Middle frontal gyrus (tissue), 1 donor: ENCODE results near the gene VWA5B2.
A peak's percentile ranks its signal among the peaks of the same experiment; 100 is the strongest.

Experiments used
- DNase-seq: peaks from one replicate; pipeline ENCODE4 v3.0.0-alpha.2; 2015; ENCODE audit warnings: low spot score; ENCODE audit errors: extremely low spot score

Gene VWA5B2

GRCh38 chr3:184229394-184230080 lies at the start of gene VWA5B2:
Gene VWA5B2 (plus strand): TSS chr3:184229585. CDS start chr3:184230529, 944 bp downstream.
- peak; percentile 36 for DNase-seq

GRCh38 chr3:184180165-184180564 lies 49.2 kb upstream of the VWA5B2 start:
- DNase-seq, result no peak

DNA sequence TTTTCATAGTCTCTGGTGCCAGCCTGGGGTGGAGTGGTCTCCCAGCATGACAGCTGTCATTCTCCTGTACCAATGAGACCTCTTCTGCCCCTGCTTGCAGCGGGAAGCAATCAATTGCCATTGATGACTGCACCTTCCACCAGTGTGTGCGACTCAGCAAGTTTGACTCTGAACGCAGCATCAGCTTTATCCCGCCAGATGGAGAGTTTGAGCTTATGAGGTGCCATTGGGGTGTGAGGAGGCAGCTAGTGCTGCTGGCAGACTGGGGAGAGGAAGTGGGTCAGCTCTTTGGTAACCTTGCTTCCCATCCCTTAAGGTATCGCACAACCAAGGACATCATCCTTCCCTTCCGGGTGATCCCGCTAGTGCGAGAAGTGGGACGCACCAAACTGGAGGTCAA lies 47.8 kb upstream of the VWA5B2 start:
- no peak for DNase-seq

DNA sequence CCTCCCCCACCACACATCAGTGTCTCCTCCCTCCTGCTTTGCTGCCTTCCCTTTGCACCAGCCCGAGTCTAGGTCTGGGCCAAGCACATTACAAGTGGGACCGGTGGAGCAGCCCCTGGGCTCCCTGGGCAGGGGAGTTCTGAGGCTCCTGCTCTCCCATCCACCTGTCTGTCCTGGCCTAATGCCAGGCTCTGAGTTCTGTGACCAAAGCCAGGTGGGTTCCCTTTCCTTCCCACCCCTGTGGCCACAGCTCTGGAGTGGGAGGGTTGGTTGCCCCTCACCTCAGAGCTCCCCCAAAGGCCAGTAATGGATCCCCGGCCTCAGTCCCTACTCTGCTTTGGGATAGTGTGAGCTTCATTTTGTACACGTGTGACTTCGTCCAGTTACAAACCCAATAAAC lies 45.7 kb upstream of the VWA5B2 start:
- DNase-seq, result no peak

DNA sequence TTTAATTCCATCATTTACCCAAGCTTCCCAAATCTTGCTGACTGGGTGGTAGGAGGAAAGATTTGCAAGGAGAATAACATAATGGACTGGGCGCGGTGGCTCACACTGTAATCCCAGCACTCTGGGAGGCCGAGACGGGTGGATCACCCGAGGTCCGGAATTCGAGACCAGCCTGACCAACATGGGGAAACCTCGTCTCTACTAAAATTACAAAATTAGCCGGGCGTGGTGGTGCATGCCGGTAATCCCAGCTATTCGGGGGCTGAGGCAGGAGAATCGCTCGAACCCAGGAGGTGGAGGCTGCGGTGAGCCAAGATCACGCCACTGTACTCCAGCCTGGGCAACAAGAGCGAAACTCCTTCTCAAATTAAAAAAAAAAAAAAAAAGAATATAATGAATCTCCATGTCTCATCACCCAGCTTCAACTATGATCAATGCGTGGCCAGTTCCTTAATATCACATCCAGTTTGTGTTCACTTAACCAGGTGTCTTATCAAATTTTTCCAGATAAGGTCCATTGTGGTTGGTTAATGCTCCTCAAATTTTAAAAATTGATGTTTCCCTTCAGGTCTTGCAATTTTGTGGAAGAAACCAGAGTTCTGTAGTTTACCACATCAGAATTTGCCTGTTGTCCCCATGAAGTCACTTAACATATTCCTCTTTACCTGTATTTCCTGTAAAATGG lies 44.7 kb upstream of the VWA5B2 start:
- no peak for DNase-seq

- DNase-seq, result peak; percentile 97
Observed at GRCh38 chr3:184185461-184186183, 43.8 kb upstream of the VWA5B2 start.

- DNase-seq, result no peak
Observed at GRCh38 chr3:184186184-184186901, 43.0 kb upstream of the VWA5B2 start, which contains the start of gene ABCF3. Gene ABCF3 (plus strand): TSS chr3:184186199. CDS start chr3:184186208, 9 bp downstream.

DNA sequence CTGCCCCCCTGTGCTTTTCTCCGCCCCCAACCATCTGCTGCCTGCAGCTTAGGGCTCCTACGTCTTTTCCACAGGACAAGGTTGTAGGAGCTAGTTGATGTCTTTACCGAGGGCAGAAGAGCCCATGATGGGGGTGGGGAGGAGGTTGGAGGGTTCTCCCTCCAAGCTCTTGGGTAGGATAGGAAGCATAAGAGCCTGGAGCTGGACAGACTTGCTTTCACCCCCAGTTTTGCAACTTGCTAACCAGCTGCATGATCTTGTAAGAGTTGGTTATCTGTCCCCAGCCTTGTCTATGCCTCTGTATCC lies 42.5 kb upstream of the VWA5B2 start:
- DNase-seq, result no peak

DNA sequence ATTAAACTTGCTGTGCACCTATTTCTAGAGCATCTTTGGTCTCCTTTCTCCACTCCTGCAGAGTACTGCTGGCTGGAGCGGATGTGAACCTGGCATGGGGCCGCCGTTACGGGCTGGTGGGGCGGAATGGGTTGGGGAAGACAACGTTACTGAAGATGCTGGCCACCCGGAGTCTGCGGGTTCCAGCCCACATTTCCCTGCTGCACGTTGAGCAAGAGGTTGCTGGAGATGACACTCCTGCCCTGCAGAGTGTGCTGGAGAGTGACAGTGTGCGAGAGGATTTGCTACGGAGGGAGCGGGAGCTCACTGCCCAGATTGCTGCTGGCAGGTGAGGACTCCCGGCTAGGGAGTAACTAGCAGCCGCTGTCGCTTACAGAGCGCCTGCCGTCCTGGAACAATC lies 41.3 kb upstream of the VWA5B2 start:
- no peak for DNase-seq

DNA sequence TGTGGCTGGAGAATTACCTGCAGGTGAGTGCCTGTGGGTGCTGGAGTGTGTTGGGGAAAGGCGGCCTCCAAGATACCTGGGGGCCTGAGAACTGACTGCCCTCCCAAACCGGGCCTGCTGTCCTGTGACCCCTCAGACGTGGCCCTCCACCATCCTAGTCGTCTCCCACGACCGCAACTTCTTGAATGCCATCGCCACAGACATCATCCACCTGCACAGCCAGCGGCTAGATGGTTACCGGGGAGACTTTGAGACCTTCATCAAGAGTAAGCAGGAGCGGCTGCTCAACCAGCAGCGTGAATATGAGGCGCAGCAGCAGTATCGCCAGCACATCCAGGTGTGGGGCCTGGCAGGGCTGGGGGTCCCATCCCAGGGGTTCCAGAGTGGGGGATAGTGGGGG lies 40.0 kb upstream of the VWA5B2 start:
- no peak for DNase-seq

- DNase-seq, result no peak
Observed at GRCh38 chr3:184192889-184193288, 36.5 kb upstream of the VWA5B2 start.

DNA sequence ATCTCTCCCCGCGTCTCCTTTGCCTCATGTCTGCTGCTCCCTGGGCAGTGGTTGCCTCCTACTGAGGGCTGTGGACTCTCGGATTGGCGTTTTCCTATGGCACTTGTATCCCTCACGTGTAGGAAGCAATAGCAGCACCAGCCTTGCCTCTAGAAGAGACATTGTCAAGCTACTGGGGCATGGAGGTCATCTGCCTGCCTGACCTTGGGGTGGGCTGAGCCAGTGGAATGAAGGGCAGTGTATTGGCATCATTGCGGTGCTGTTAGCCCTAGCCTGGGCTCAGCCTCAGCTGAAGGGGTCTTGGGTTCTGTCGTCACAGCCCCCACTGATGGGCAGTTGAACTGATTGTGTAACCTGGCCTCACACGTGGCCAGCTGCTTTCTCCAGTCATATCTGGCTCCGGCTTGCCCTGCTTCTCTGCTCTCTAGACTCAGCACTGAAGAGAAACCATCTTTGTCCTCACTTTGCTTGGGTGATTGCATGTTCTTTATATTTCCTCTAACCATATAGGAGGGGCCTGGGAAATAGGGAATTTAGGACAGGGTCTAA lies 35.3 kb upstream of the VWA5B2 start:
- no peak for DNase-seq

DNA sequence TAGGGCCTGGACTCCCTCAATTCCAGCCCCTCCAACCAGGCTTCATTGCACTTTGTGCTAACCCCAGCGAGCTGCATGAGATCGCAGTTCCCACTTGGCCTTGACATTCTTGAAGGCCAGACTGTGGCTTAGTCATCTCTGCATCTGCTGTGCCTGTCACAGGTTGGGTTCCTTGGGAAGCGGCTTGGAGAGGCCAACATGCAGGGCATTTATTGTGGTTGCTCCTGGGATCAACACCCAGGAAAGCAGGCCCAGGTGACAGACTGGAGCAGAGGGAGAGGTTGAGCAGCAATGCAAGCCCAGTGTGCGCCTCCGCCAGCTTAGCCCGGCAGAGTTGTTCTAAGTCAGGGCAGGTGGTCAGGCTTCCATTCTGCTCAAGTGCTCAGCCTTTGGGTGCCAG lies 32.8 kb upstream of the VWA5B2 start:
- DNase-seq, result no peak

DNA sequence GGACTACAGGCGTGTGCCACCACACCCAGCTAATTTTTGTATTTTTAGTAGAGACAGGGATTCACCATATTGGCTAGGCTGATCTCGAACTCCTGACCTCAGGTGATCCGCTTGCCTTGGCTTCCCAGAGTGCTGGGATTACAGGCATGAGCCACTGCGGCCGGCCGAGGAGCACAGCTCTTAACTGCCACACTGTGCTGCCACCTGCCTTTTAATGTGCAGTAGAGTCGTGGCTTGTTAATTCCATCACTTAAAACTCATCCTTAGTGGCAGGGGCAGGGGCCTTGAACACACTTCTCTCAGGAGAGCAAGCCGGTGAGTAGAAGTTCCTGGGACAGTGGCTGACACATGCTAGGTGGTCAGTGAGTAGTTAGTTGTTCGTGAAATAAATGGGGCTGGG lies 30.9 kb upstream of the VWA5B2 start:
- DNase-seq, result no peak

- no peak for DNase-seq
Observed at GRCh38 chr3:184200825-184201224, 28.6 kb upstream of the VWA5B2 start.

GRCh38 chr3:184203526-184203925 lies 25.9 kb upstream of the VWA5B2 start:
- no peak for DNase-seq

DNA sequence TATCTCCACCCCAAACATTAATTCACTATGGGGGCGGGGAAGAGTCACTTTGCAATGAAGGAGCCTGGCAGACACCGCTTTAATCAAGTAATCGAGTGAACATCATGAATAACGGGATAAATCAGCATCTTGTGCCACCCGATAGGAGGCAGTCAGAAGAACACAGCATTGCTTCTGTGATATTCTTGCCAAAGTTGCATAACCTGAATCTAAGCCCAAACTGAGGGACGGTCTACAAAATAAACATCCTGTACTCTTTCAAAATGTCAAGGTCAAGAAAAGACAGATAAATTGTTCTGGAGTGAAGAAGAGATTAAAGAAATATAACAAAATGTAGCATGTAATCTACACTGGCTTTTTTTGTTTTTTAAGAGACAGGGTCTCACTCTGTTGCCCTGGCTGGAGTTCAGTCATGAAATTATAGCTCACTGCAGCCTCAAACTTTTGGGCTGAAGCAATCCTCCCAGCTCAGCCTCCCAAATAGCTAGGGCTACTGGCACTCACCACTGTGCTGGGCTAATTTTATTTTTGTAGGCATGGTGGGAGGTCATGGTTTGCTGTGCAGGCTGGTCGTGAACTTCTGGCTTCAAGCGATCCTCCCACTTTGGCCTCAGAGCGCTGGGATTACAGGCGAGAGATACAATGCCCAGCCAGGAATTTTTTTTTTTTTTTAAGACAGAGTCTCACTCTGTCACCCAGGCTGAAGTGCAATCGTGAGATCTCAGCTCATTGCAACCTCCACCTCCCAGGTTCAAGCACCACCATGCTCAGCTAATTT lies 20.1 kb upstream of the VWA5B2 start:
- DNase-seq, result no peak

- DNase-seq, result no peak
Observed at GRCh38 chr3:184211297-184211696, 18.1 kb upstream of the VWA5B2 start.

DNA sequence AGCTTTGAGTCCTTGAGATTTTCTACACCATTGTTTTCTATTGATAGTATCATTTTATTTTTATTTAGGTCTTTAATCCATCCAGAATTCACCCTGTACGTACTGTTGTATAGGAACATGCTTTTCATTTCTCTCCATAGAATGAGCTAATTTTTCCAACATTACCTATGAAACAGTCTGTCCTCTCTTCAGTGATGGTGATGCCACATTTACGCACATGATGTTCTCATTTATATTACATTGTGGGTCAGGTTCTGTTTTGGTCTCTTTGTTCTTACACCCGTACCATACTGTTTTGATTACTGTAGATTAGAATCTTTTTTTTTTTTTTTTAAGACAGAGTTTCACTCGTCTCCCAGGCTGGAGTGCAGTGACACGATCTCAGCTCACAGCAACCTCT lies 17.7 kb upstream of the VWA5B2 start:
- DNase-seq, result no peak

DNA sequence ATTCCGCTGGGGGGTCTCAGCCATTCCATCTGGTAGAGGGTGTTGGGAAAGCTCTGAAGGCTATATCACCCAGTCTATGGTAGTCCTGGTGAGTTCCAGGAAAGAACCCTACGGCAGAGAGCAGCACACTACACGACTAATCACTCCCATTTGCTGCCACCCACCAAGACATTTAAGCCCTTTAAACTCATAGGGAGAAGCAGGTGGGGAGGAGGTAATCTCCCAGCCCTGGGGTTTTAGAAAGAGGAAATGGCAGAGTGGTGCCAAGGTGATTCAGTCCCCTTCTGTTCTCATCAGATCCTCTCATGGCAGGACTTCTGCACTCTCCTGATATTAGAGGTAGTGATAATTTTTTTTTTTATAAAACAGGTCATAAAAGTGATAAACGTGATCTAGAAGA lies 10.6 kb upstream of the VWA5B2 start:
- no peak for DNase-seq

DNA sequence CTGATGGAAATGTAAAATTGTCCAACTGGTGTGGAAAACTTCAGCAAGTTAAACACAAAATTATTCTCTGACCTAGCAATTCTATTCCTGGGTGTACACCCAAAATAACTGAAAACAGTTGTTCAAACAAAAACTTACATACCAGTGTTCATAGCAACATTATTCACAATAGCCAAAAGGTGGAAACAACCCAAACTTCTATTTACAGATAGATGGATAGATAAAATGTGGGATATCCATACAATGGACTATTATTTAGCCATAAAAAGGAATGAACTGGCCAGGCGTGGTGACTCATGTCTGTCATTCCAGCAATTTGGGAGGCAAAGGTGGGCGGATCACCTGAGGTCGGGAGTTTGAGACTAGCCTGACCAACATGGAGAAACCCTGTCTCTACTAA lies 6.9 kb upstream of the VWA5B2 start:
- DNase-seq, result no peak
